ENCODE results near the gene OBI1.

Gene OBI1

DNA sequence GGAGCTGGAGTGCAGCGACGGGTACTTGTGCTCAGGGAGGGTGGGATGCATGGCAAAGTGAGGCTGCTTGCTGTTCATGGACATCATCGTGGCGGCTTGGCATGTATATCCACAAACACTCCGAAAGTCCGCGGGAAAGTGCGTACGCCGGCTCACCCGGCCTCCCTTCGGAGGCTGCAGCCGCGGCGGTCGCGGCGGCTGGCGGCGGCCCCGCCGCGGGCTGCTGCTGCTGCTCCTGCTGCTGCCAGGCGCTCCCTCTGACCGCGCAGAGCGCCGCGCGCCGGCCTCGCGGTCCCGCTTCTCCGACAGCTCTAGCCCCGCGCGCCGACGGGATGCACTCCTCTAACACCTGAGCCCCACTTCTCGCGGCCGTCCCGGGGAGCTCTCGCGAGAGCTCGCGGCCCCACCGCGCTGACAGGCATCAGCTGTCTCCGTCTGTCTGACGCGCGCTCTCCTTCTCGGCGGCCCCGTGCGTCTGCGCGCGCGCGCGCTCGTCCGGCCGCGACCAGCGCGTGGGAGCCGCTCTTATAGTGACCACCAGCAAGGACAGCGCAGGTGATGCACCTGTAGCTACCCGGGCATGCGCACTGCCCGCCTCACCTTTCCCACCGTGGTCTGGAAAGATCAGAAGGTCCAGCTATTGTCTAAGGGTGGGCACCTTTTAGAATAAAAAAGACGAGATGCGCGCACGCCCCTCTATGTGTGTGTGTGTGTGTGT is 55.6 kb downstream of the OBI1 start, which contains the start of gene POU4F1:
POU4F1 (minus strand) TSS at position 313 of the 718 bp plus-strand sequence; CDS start at position 87, 226 bp downstream.
- Histone ChIP-seq H3K27me3 (ENCODE audit: control insufficient read depth, insufficient read depth, low read length) (peaks cover 88% of the 10 kb centered on the region), H3K36me3 (ENCODE audit: control insufficient read depth, insufficient read depth, low read length) (no peaks in the 10 kb centered on the region), H3K4me3 (ENCODE audit: low read length) (peak within 1 kb of the TSS; percentile 45; the same call in 1 of the 2 replicates), H3K4me1 (ENCODE audit: control insufficient read depth, insufficient read depth, low read length) (peaks cover 6% of the 10 kb centered on the region; the same call in 1 of the 2 replicates), H3K9me3 (ENCODE audit: control insufficient read depth, insufficient read depth, low read length) (no peaks in the 10 kb centered on the region), H3K27ac (ENCODE audit: low read length) (no peak within 1 kb of the TSS)
- DNase-seq (ENCODE audit: low read depth, low spot score), result no peak
- no CpG with 5 or more reads among the region's 80 CpGs for WGBS (ENCODE audit: insufficient coverage, insufficient read length)

DNA sequence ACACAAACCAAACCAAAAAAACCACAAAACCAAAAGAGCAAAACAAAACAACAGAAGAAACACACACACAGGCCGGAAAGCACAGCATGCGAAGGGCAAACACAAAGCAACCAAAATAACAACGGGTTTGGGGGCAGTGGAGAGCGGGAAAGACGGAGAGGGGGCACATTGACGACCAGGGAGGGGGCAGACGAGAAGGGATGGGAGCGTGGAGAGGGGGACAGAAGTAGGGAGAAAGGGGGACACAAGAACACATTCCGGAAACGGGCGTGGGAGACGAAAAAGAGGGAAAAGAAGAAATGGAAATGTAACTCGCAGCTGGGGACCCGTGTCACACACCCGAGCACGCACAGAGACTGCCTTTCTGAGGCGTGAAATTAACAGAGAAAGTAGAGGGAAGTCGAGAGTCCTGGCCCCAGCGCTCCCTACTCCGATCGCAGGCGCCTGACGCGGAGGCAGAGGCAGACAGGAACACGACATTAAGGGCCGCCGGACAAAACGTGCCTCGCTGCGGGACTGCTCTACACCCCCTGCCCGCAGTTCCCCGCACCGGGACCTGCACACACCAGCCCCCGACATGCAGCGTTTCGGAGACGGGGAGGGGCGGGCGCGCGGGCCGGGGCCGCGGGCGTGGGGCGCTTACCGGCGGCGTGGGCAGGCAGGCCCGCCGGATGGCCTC is 56.3 kb downstream of the OBI1 start:
- peak overlapping the region; percentile 45; the same call in 1 of the 2 replicates for H3K4me3 ChIP-seq (ENCODE audit: low read length)
- WGBS (ENCODE audit: insufficient coverage, insufficient read length), result no CpG with 5 or more reads among the region's 51 CpGs
- H3K36me3 ChIP-seq (ENCODE audit: control insufficient read depth, insufficient read depth, low read length), result no peaks in the 10 kb centered on the region
- no peak overlapping the region for H3K27ac ChIP-seq (ENCODE audit: low read length)
- H3K4me1 ChIP-seq (ENCODE audit: control insufficient read depth, insufficient read depth, low read length), result peaks cover 6% of the 10 kb centered on the region; the same call in 1 of the 2 replicates
- no peak for DNase-seq (ENCODE audit: low read depth, low spot score)
- H3K9me3 ChIP-seq (ENCODE audit: control insufficient read depth, insufficient read depth, low read length), result no peaks in the 10 kb centered on the region
- peaks cover 83% of the 10 kb centered on the region for H3K27me3 ChIP-seq (ENCODE audit: control insufficient read depth, insufficient read depth, low read length)

GRCh38 chr13:78601874-78602560 is 56.9 kb downstream of the OBI1 start:
- no peaks in the 10 kb centered on the region for H3K36me3 ChIP-seq (ENCODE audit: control insufficient read depth, insufficient read depth, low read length)
- H3K4me3 ChIP-seq (ENCODE audit: low read length), result peak overlapping the region; percentile 28; the same call in 1 of the 2 replicates
- H3K27ac ChIP-seq (ENCODE audit: low read length), result no peak overlapping the region
- no peak for DNase-seq (ENCODE audit: low read depth, low spot score)
- peaks cover 7% of the 10 kb centered on the region; the same call in 1 of the 2 replicates for H3K4me1 ChIP-seq (ENCODE audit: control insufficient read depth, insufficient read depth, low read length)
- peaks cover 83% of the 10 kb centered on the region for H3K27me3 ChIP-seq (ENCODE audit: control insufficient read depth, insufficient read depth, low read length)
- no peaks in the 10 kb centered on the region for H3K9me3 ChIP-seq (ENCODE audit: control insufficient read depth, insufficient read depth, low read length)
- WGBS (ENCODE audit: insufficient coverage, insufficient read length), result no CpG with 5 or more reads among the region's 112 CpGs

GRCh38 chr13:78601124-78601873 is 57.7 kb downstream of the OBI1 start:
- H3K9me3 ChIP-seq (ENCODE audit: control insufficient read depth, insufficient read depth, low read length), result no peaks in the 10 kb centered on the region
- peaks cover 83% of the 10 kb centered on the region for H3K27me3 ChIP-seq (ENCODE audit: control insufficient read depth, insufficient read depth, low read length)
- H3K4me3 ChIP-seq (ENCODE audit: low read length), result peak overlapping the region; percentile 28; the same call in 1 of the 2 replicates
- WGBS (ENCODE audit: insufficient coverage, insufficient read length), result no CpG with 5 or more reads among the region's 58 CpGs
- DNase-seq (ENCODE audit: low read depth, low spot score), result no peak
- no peaks in the 10 kb centered on the region; the same call in 1 of the 2 replicates for H3K36me3 ChIP-seq (ENCODE audit: control insufficient read depth, insufficient read depth, low read length)
- peaks cover 7% of the 10 kb centered on the region for H3K4me1 ChIP-seq (ENCODE audit: control insufficient read depth, insufficient read depth, low read length)
- H3K27ac ChIP-seq (ENCODE audit: low read length), result no peak overlapping the region

- WGBS (ENCODE audit: insufficient coverage, insufficient read length), result no CpG with 5 or more reads among the region's 13 CpGs
- Histone ChIP-seq H3K9me3 (ENCODE audit: control insufficient read depth, insufficient read depth, low read length) (no peaks in the 10 kb centered on the region), H3K4me1 (ENCODE audit: control insufficient read depth, insufficient read depth, low read length) (peaks cover 7% of the 10 kb centered on the region), H3K4me3 (ENCODE audit: low read length) (no peak overlapping the region), H3K27me3 (ENCODE audit: control insufficient read depth, insufficient read depth, low read length) (peaks cover 81% of the 10 kb centered on the region), H3K36me3 (ENCODE audit: control insufficient read depth, insufficient read depth, low read length) (no peaks in the 10 kb centered on the region; the same call in 1 of the 2 replicates), H3K27ac (ENCODE audit: low read length) (no peak overlapping the region)
- DNase-seq (ENCODE audit: low read depth, low spot score), result no peak
These were observed 58.6 kb downstream of the OBI1 start for GRCh38 chr13:78600280-78600883.

GRCh38 chr13:78599645-78600279 is 59.2 kb downstream of the OBI1 start:
- DNase-seq (ENCODE audit: low read depth, low spot score), result no peak

DNA sequence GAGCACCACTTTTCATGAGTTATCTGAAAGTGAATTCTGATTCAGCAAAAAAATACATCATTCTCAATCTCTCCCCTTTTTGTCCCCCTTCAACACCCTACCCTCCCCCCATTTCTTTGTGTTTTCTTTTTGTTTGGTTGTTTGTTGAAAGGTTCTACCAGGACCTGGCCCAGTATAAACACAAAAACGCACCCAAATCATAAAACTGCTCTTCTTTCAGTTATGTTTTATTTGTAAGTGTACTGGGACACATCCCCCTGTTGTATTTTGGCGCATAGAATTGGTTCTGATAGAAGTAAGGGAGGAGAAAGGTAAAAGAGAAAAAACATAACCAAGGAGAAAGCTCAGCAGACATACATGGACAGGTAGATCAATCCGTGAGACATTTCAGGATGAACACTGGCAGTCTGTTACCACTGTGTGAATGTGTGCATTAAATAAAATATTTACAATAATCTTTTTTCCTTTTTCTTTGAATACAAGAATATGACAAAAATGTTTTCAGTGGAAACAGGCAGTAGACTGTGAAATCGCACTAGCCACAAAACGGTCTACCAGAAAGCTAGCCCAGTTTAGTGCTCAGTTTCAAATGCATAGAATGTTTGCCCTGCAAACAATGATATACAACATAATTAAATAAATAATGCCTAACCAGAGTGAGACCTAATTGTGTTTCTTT is 59.9 kb downstream of the OBI1 start:
- Histone ChIP-seq H3K27ac (ENCODE audit: low read length) (no peak overlapping the region), H3K9me3 (ENCODE audit: control insufficient read depth, insufficient read depth, low read length) (no peaks in the 10 kb centered on the region), H3K4me3 (ENCODE audit: low read length) (no peak overlapping the region), H3K36me3 (ENCODE audit: control insufficient read depth, insufficient read depth, low read length) (no peaks in the 10 kb centered on the region; the same call in 1 of the 2 replicates), H3K4me1 (ENCODE audit: control insufficient read depth, insufficient read depth, low read length) (peaks cover 8% of the 10 kb centered on the region), H3K27me3 (ENCODE audit: control insufficient read depth, insufficient read depth, low read length) (peaks cover 83% of the 10 kb centered on the region)
- no peak for DNase-seq (ENCODE audit: low read depth, low spot score)
- no CpG with 5 or more reads among the region's 5 CpGs for WGBS (ENCODE audit: insufficient coverage, insufficient read length)

More at GRCh38 chr13:78599645-78600279, 59.2 kb downstream of the OBI1 start:
- peaks cover 7% of the 10 kb centered on the region for H3K4me1 ChIP-seq (ENCODE audit: control insufficient read depth, insufficient read depth, low read length)
- peaks cover 81% of the 10 kb centered on the region for H3K27me3 ChIP-seq (ENCODE audit: control insufficient read depth, insufficient read depth, low read length)
- H3K36me3 ChIP-seq (ENCODE audit: control insufficient read depth, insufficient read depth, low read length), result no peaks in the 10 kb centered on the region; the same call in 1 of the 2 replicates
- no peak overlapping the region for H3K4me3 ChIP-seq (ENCODE audit: low read length)
- no peaks in the 10 kb centered on the region for H3K9me3 ChIP-seq (ENCODE audit: control insufficient read depth, insufficient read depth, low read length)
- WGBS (ENCODE audit: insufficient coverage, insufficient read length), result no CpG with 5 or more reads among the region's 6 CpGs
- no peak overlapping the region for H3K27ac ChIP-seq (ENCODE audit: low read length)

GRCh38 chr13:78598116-78598781 is 60.7 kb downstream of the OBI1 start:
- H3K4me1 ChIP-seq (ENCODE audit: control insufficient read depth, insufficient read depth, low read length), result peaks cover 8% of the 10 kb centered on the region
- WGBS (ENCODE audit: insufficient coverage, insufficient read length), result no CpG with 5 or more reads among the region's 3 CpGs
- H3K27me3 ChIP-seq (ENCODE audit: control insufficient read depth, insufficient read depth, low read length), result peaks cover 84% of the 10 kb centered on the region
- H3K9me3 ChIP-seq (ENCODE audit: control insufficient read depth, insufficient read depth, low read length), result no peaks in the 10 kb centered on the region
- H3K36me3 ChIP-seq (ENCODE audit: control insufficient read depth, insufficient read depth, low read length), result no peaks in the 10 kb centered on the region; the same call in 1 of the 2 replicates
- no peak overlapping the region for H3K4me3 ChIP-seq (ENCODE audit: low read length)
- no peak for DNase-seq (ENCODE audit: low read depth, low spot score)
- H3K27ac ChIP-seq (ENCODE audit: low read length), result no peak overlapping the region

Data from iPS DF 6.9 (cell line).